ENCODE measurements around the gene LLGL2. TPM values are rescaled to one million over a fixed set of nuclear protein-coding genes. Genes with fewer than 3 reads are reported as not detected.

LLGL2 gene
- total RNA-seq, 1 experiment from 2014 or later = 165 TPM

- no TSS peak for BruUV-seq (replicated peaks)
- ChIA-PET POLR2A (no interaction called here), CTCF (no interaction called here)
- no peaks in the 10 kb centered on the region for H3K27me3 Mint-ChIP-seq (ENCODE audit: insufficient read depth, unreplicated experiment)
- DNase-seq = no peak
- H3K36me3 Mint-ChIP-seq (ENCODE audit: insufficient read depth, unreplicated experiment) = peaks cover 67% of the 10 kb centered on the region
- Histone ChIP-seq H3K27me3 (replicated peaks; ENCODE audit: control insufficient read depth, insufficient read depth, low read length) (no peaks in the 10 kb centered on the region), H3K36me3 (ENCODE audit: control insufficient read depth, insufficient read depth, low read length) (no peaks in the 10 kb centered on the region; the same call in 1 of the 2 replicates), H3K4me1 (peaks cover 22% of the 10 kb centered on the region), H3K9me3 (no peaks in the 10 kb centered on the region), H3K4me3 (ENCODE audit: low read depth, low read length) (no peak overlapping the region)
- no peak overlapping the region for H3K4me3 Mint-ChIP-seq (ENCODE audit: unreplicated experiment)
- no peaks in the 10 kb centered on the region for H3K9me3 Mint-ChIP-seq (ENCODE audit: unreplicated experiment)
- intact Hi-C loops (cut with micrococcal nuclease; ENCODE audit: unreplicated experiment) = no loop called here
- TF ChIP-seq, protein P1, sequence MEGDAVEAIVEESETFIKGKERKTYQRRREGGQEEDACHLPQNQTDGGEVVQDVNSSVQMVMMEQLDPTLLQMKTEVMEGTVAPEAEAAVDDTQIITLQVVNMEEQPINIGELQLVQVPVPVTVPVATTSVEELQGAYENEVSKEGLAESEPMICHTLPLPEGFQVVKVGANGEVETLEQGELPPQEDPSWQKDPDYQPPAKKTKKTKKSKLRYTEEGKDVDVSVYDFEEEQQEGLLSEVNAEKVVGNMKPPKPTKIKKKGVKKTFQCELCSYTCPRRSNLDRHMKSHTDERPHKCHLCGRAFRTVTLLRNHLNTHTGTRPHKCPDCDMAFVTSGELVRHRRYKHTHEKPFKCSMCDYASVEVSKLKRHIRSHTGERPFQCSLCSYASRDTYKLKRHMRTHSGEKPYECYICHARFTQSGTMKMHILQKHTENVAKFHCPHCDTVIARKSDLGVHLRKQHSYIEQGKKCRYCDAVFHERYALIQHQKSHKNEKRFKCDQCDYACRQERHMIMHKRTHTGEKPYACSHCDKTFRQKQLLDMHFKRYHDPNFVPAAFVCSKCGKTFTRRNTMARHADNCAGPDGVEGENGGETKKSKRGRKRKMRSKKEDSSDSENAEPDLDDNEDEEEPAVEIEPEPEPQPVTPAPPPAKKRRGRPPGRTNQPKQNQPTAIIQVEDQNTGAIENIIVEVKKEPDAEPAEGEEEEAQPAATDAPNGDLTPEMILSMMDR (IDR thresholded peaks at IDR 0.05; ENCODE audit: insufficient read depth in 1 of 2, low read depth in 1 of 2, low read length in 1 of 2, severe bottlenecking in 1 of 2, unreplicated experiment in 1 of 2) = no peak
- no peak overlapping the region for H3K27ac Mint-ChIP-seq (ENCODE audit: unreplicated experiment)
- H3K4me1 Mint-ChIP-seq (ENCODE audit: low read depth, unreplicated experiment) = peaks cover 6% of the 10 kb centered on the region
These were observed 48.5 kb downstream of the LLGL2 start for GRCh38 chr17:75573994-75574393.

- Mint-ChIP-seq H3K36me3 (ENCODE audit: insufficient read depth, unreplicated experiment) (peaks cover 64% of the 10 kb centered on the region), H3K27ac (ENCODE audit: unreplicated experiment) (no peak overlapping the region), H3K4me3 (ENCODE audit: unreplicated experiment) (no peak overlapping the region), H3K4me1 (ENCODE audit: low read depth, unreplicated experiment) (peaks cover 8% of the 10 kb centered on the region), H3K27me3 (ENCODE audit: insufficient read depth, unreplicated experiment) (no peaks in the 10 kb centered on the region), H3K9me3 (ENCODE audit: unreplicated experiment) (no peaks in the 10 kb centered on the region)
- no peak for DNase-seq
- Histone ChIP-seq H3K36me3 (ENCODE audit: control insufficient read depth, insufficient read depth, low read length) (no peaks in the 10 kb centered on the region), H3K9me3 (no peaks in the 10 kb centered on the region), H3K4me3 (ENCODE audit: low read depth, low read length) (no peak overlapping the region), H3K4me1 (peaks cover 23% of the 10 kb centered on the region), H3K27me3 (replicated peaks; ENCODE audit: control insufficient read depth, insufficient read depth, low read length) (no peaks in the 10 kb centered on the region)
- TSS peak; percentile 41 for BruUV-seq (replicated peaks)
- ChIA-PET CTCF (interaction anchor here (0.6 kb wide), 1 partner anchor 146 kb away, joined by 7 read pairs; no protein-coding TSS in a partner anchor), POLR2A (no interaction called here)
- intact Hi-C loops (cut with micrococcal nuclease; ENCODE audit: unreplicated experiment) = no loop called here
- TF ChIP-seq, protein P1 (IDR thresholded peaks at IDR 0.05; ENCODE audit: insufficient read depth in 1 of 2, low read depth in 1 of 2, low read length in 1 of 2, severe bottlenecking in 1 of 2, unreplicated experiment in 1 of 2) = no peak
These were observed 49.0 kb downstream of the LLGL2 start for GRCh38 chr17:75574404-75575036.

- intact Hi-C loops (cut with micrococcal nuclease; ENCODE audit: unreplicated experiment) = no loop called here
- Histone ChIP-seq H3K4me1 (peaks cover 23% of the 10 kb centered on the region), H3K9me3 (no peaks in the 10 kb centered on the region), H3K36me3 (ENCODE audit: control insufficient read depth, insufficient read depth, low read length) (no peaks in the 10 kb centered on the region), H3K27me3 (replicated peaks; ENCODE audit: control insufficient read depth, insufficient read depth, low read length) (no peaks in the 10 kb centered on the region), H3K4me3 (ENCODE audit: low read depth, low read length) (no peak overlapping the region)
- ChIA-PET CTCF (interaction anchor here (0.6 kb wide), 1 partner anchor 147 kb away, joined by 7 read pairs; no protein-coding TSS in a partner anchor), POLR2A (no interaction called here)
- Mint-ChIP-seq H3K27me3 (ENCODE audit: insufficient read depth, unreplicated experiment) (no peaks in the 10 kb centered on the region), H3K4me1 (ENCODE audit: low read depth, unreplicated experiment) (peaks cover 8% of the 10 kb centered on the region), H3K4me3 (ENCODE audit: unreplicated experiment) (no peak overlapping the region), H3K36me3 (ENCODE audit: insufficient read depth, unreplicated experiment) (peaks cover 58% of the 10 kb centered on the region), H3K9me3 (ENCODE audit: unreplicated experiment) (peaks cover 2% of the 10 kb centered on the region), H3K27ac (ENCODE audit: unreplicated experiment) (peak overlapping the region; percentile 39)
- BruUV-seq (replicated peaks) = no TSS peak
- no peak for DNase-seq
- TF ChIP-seq, protein P1 (IDR thresholded peaks at IDR 0.05; ENCODE audit: insufficient read depth in 1 of 2, low read depth in 1 of 2, low read length in 1 of 2, severe bottlenecking in 1 of 2, unreplicated experiment in 1 of 2) = no peak
These were observed 49.7 kb downstream of the LLGL2 start for GRCh38 chr17:75575197-75575596.

Measured in Caco-2 (cell line).